Left renal cortex interstitium (tissue), 4 donors: ENCODE data around the gene LRRC58. TPM values are rescaled to one million over a fixed set of nuclear protein-coding genes. Genes with fewer than 3 reads are reported as not detected.
"Not testable (repeated sequence)": the region's sequence is repeated elsewhere in the genome, so short reads cannot be mapped to it uniquely, and the experiment has no call there.

Experiments
- DNase-seq, 4 donors: peaks; one replicate each; pipeline ENCODE4 v3.0.0-alpha.2; 2013; ENCODE audit warnings: low read depth in 4 of 4, low spot score in 2 of 4, missing footprints in 1 of 4
- polyA plus RNA-seq, 4 donors: library from polyadenylated mRNA; unstranded; fragments of 120-200 nt; gene quantifications; one replicate each; pipeline ENCODE4 v1.2.1, GENCODE V29; 2013; ENCODE audit not compliant: insufficient read length in 4 of 4

LRRC58 gene
- polyA plus RNA-seq, 4 donors = 29.3 to 35.9 (median 31.0) TPM

GRCh38 chr3:120341658-120342346 is 7.4 kb downstream of the LRRC58 start:
- no peak for DNase-seq

GRCh38 chr3:120339362-120339761 is 9.8 kb downstream of the LRRC58 start:
- DNase-seq = no peak

GRCh38 chr3:120338517-120338916 is 10.6 kb downstream of the LRRC58 start:
- DNase-seq = no peak

GRCh38 chr3:120332646-120333045 is 16.5 kb downstream of the LRRC58 start:
- no peak for DNase-seq

GRCh38 chr3:120331076-120331475 is 18.1 kb downstream of the LRRC58 start:
- no peak for DNase-seq

GRCh38 chr3:120326784-120327183 is 22.4 kb downstream of the LRRC58 start:
- DNase-seq = no peak

- no peak for DNase-seq
Observed at GRCh38 chr3:120324190-120324589, 25.0 kb downstream of the LRRC58 start.

GRCh38 chr3:120323761-120324160 is 25.4 kb downstream of the LRRC58 start:
- not testable (repeated sequence) for DNase-seq

- no peak for DNase-seq
Observed at GRCh38 chr3:120311863-120312794, 37.0 kb downstream of the LRRC58 start.

- no peak for DNase-seq
Observed at GRCh38 chr3:120306519-120307455, 42.4 kb downstream of the LRRC58 start.

GRCh38 chr3:120304616-120305015 is 44.5 kb downstream of the LRRC58 start:
- peak in 1 of 4 donors; percentile 45 for DNase-seq

GRCh38 chr3:120302361-120302760 is 46.8 kb downstream of the LRRC58 start:
- DNase-seq = no peak

GRCh38 chr3:120300971-120301370 is 48.2 kb downstream of the LRRC58 start:
- DNase-seq = no peak

- DNase-seq = no peak
Observed at GRCh38 chr3:120299403-120299802, 49.8 kb downstream of the LRRC58 start.

GRCh38 chr3:120298996-120299395 is 50.2 kb downstream of the LRRC58 start:
- no peak for DNase-seq

- not testable (repeated sequence) for DNase-seq
Observed at GRCh38 chr3:120291552-120291951, 57.6 kb downstream of the LRRC58 start.

- DNase-seq = no peak
Observed at GRCh38 chr3:120289636-120290035, 59.5 kb downstream of the LRRC58 start.

- no peak for DNase-seq
Observed at GRCh38 chr3:120286465-120286864, 62.7 kb downstream of the LRRC58 start.

GRCh38 chr3:120285508-120285841 is 63.7 kb downstream of the LRRC58 start:
- no peak for DNase-seq

- no peak for DNase-seq
Observed at GRCh38 chr3:120284747-120285507, 64.2 kb downstream of the LRRC58 start, which contains the start of gene GPR156. Gene GPR156 (minus strand): TSS chr3:120285222. CDS start chr3:120244098, 41,124 bp downstream.
